GM12872 (cell line): ENCODE measurements around the gene NKX2-1.

Experiments
- TF ChIP-seq, protein P1 (sequence below): IDR thresholded peaks from 3 replicates; pipeline ENCODE4 v1.5.1; 2011; ENCODE audit warnings: low read depth, mild to moderate bottlenecking, low read length, moderate library complexity; ENCODE audit not compliant: insufficient read depth

Gene NKX2-1

GRCh38 chr14:36511981-36512584, 7.9 kb downstream of the NKX2-1 start:
- TF ChIP-seq, protein P1, sequence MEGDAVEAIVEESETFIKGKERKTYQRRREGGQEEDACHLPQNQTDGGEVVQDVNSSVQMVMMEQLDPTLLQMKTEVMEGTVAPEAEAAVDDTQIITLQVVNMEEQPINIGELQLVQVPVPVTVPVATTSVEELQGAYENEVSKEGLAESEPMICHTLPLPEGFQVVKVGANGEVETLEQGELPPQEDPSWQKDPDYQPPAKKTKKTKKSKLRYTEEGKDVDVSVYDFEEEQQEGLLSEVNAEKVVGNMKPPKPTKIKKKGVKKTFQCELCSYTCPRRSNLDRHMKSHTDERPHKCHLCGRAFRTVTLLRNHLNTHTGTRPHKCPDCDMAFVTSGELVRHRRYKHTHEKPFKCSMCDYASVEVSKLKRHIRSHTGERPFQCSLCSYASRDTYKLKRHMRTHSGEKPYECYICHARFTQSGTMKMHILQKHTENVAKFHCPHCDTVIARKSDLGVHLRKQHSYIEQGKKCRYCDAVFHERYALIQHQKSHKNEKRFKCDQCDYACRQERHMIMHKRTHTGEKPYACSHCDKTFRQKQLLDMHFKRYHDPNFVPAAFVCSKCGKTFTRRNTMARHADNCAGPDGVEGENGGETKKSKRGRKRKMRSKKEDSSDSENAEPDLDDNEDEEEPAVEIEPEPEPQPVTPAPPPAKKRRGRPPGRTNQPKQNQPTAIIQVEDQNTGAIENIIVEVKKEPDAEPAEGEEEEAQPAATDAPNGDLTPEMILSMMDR, result no peak

- TF ChIP-seq, protein P1, result no peak
These were observed 9.2 kb downstream of the NKX2-1 start for GRCh38 chr14:36510874-36511273.

- TF ChIP-seq, protein P1, result no peak
These were observed 9.8 kb downstream of the NKX2-1 start for GRCh38 chr14:36510078-36510799.

- TF ChIP-seq, protein P1, result no peak
These were observed 10.7 kb downstream of the NKX2-1 start for GRCh38 chr14:36509069-36509917.

DNA sequence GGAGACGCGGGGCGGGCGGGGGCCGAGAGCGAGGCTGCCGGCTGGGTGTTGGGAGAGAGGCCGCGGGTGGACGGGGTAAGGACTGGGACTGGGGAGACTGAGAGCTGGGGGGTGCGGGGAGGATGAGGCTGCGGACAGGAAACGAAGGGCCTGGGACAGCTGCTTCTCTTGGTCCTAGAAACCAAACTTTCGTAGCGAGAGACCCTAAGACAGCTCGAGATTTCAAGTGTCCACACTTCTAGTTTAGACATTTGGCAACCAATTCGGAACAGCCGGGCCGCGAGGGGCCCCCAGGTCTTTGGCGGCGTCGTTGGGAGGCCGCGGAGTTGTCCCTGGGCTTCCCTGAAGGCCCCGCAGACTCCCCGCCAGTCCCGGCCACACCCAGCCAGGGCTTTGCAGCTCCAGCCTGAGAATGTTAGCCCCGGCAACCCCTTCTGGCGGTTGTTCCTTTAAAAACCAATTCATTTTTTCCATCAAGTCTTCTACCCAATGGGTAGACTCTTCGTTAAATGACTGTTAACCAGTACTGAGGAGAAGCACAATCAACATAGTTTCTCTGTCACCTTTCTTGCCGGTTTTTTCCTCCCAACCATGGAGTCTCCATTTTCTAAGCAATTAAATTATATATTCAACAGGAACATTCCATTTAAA, 11.5 kb downstream of the NKX2-1 start:
- TF ChIP-seq, protein P1, result no peak

- TF ChIP-seq, protein P1, result no peak
These were observed 12.1 kb downstream of the NKX2-1 start for GRCh38 chr14:36507847-36508417.
